ENCODE measurements around the gene ATF6.

ATF6 gene

DNA sequence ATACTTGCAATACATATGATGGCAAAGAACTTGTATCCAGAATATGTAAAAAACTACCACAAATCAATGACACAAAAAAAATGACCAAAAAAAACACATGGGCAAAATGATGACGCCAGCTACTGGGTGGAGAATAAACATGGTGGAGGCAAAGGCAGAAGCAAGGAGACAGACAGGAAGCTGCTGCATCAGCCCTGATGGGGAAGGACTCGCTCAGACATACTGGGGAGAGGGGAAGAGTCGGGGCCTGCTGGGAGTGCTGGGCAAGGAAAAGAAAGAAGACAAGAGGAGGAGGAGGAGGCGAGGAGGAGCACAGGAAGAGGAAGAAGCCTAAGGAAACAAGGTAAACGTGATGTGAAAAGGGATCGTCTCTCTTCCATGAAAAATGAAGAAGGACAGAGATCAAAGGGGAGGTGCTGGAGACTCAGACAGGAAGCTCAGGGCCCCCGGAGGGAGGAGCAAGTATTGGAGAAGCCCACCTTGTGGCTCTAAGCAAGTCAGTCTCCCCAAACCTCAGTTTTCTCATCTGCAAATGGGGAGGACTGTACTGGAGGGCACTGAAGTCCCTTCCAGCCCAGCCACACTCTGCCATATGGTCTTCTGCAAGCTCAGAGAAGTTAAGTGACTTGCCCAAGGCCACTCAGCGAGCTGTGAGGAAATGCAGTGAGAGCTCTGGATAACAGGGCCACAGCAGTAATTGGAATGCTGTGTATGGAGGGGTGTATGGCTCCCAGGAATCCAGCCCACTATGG, 233.4 kb downstream of the ATF6 start:
- no peak for DNase-seq (ENCODE audit: low read depth in 2 of 2)

DNA sequence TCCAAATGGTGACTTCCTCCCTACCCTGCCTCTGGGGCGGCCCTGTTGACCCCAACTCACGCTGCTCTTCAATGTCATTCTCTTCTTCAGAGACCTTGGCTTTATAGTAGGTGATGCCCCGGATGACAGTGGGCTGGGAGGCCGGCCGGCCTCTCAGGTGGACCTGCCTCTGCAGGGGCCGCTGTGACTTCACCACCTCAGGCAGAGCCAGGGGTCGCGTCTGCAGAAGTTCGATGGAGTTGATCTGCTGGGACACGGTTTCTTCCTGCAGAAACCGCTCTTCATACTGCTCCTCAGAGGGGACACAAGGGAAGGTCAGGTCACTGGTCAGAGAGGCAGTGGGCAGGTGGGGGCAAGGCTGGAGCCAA, 233.9 kb downstream of the ATF6 start:
- DNase-seq (ENCODE audit: low read depth in 2 of 2), result no peak

DNA sequence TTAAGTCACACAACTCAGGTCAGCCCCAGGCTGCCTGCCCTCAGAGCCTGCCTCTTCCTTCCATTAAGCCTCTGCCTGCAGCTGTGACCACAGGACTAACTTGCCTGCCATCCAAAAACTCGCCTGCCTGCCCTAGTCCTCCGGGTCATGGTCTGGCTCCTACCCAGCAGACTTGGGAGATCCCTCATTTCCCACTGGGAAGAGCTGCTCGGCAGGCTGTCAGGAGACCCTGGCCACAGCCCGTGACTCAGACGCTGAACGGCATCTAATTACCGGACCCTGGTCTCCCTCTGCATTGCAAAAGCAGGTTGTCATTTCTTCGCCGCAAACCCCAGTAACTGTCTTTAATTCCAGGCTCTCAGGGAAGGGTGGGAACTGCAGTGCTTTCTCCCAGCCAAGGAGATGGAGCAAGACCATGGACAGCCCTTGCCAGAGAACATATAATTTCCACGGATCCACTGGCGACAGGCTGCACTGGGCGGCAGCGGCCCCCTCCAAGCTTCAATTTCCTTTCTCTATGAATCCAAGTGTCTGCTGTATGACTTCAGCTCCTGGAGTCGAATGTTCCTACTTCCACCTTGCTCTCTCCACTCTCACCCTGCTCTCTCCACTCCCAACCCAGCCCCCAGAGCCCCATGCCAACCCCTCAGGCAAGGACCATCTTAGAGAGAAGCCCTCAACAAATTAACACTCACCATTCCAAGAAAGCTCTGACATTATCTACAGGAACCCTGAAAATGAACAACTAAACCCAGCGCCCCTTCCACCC, 237.1 kb downstream of the ATF6 start:
- DNase-seq (ENCODE audit: low read depth in 2 of 2), result no peak

DNA sequence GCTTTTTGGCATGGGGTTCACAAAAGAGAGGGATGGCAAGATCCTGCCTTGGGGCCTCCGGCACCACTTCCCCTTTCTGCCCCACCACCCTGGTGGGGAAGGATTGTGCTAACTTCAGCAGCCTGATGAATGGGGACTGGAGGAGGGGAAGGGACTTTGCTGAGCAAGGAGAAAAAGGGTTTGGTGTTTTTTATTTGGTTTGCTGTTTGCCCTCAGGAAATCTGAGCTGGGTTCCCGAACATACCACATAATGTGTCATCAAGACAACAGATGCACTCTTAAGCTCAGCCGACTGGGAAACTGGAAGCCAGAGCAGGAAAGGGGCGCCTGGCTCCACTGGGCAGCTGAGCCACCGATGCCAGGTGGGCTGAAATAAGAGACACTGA, 237.7 kb downstream of the ATF6 start:
- DNase-seq (ENCODE audit: low read depth in 2 of 2), result no peak

DNA sequence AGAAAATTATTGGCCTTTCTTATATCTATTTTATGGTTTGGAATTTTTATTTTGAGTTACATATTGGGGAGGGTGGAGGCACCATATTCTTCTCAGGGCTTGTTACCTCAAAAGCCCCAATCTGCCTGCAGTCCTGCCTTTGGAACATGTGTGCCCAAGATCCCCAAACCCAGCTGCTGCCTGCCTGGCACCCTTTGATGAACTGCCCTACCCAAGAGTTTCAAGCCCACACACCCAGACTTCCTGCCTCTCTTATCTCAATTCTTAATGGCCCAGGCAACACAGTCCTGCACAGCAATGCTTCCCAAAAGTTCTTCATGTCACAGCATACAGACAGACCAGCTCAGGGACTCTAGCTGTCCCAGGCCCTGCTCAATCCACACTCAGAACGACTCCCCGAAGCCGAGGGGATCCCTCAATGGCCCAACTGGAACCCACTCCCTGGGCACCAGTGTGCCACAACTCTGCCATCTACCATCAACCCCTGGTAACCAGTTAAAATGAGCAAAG, 238.4 kb downstream of the ATF6 start:
- DNase-seq (ENCODE audit: low read depth in 2 of 2), result no peak

DNA sequence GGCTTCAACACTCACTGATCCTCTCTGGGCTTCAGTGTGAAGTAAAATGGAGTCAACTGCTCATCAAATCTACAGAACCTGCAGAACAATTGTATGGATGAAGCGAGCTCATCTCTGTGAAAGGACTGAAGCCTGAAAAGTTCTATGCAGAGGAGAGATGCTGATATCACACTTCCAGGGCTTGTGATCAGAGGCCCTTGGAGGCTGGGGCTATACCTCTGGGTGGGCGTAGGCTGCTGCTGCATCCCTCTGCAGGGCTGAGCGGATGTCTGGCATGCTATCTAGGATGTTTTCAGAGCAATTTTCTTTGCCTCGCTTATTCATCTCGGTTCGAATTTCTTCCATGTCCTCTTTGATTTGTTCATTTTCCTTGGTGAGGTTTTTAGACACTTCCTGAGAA, 240.0 kb downstream of the ATF6 start:
- DNase-seq (ENCODE audit: low read depth in 2 of 2), result no peak

DNA sequence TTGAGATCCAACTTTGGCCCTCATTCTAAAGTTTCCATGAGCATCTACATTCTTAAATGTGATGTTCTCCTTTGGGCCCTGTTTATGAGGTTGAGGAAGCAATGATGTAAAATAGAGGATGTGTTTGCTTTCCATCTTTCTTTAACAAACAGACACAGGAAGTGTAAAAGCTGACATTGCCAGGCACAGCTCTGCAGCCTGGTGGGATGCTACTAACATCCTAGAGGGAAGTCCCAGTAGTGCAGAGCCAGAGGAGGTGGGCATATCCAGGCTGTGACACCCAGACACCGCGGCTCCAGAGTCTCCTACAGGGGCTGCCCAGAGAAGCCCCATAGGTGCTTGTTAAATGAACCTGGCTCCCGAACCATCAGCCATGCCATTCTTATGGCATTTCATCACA, 241.3 kb downstream of the ATF6 start:
- no peak for DNase-seq (ENCODE audit: low read depth in 2 of 2)

DNA sequence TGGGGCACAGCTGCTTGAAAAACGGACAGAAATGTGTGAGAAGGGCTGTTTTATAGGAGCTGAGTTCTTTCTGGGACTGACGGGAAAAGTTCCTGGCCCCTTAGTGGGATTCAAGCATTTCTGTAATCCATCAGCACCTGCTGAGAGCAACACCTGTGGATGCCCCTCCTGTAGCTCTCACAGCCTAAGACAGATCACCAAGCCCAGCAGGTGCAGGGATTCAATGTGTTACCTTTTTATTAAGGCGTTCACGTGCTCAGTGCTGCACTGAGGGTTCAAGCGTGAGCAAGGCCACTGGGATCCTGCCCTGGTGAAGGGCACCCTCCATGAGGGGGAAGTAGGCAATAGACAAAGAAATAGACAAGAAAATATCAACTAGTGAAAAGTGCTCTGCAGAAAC, 242.7 kb downstream of the ATF6 start:
- no peak for DNase-seq (ENCODE audit: low read depth in 2 of 2)

DNA sequence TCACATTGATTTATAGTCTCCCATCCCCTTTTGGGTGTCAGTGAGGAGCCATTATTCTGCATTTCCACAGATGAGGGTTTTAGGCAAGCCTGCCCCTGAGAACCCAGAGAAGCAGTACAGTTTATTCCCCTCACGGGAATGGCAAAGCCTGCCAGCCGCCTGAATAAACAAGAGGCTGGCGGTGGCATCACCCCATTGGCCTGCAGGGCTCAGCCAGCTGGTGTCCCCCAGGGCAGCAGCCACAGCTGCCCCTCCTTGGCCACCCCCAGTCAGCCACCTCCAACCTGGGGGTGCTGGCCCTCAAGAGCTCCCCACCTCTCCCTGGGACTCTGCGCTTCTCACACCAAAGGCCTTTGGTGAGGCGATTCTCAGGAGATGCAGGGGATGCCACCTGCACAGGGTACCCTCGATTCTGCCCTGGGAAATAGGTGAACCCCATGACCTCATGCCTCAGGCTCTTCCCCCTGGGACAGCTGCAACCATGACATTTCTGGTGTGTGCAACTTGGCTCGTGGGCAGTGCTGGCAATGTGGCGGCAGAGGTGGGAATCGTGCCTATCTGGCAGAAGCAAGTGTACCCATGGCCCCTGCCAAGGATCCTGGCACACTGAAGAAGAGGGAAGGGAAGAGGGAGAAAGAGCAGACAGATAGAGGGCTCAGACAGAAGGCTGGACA, 243.5 kb downstream of the ATF6 start:
- DNase-seq (ENCODE audit: low read depth in 2 of 2), result no peak

DNA sequence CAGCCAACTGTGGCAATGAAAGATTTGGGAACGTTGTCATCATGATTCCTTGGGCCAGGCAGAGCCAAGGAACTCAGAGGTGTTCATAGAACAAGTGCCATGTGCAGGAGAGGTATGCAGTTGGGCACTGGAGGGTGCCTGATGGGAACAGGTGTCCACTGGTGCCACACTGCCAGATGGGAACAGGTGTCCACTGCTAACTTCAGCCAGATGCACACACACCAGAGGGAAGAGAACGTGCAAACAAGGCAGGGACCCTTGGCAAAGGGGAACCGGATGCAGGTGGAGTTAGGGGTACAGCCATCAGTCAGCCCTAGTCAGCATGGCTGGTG, 244.0 kb downstream of the ATF6 start:
- DNase-seq (ENCODE audit: low read depth in 2 of 2), result no peak

DNA sequence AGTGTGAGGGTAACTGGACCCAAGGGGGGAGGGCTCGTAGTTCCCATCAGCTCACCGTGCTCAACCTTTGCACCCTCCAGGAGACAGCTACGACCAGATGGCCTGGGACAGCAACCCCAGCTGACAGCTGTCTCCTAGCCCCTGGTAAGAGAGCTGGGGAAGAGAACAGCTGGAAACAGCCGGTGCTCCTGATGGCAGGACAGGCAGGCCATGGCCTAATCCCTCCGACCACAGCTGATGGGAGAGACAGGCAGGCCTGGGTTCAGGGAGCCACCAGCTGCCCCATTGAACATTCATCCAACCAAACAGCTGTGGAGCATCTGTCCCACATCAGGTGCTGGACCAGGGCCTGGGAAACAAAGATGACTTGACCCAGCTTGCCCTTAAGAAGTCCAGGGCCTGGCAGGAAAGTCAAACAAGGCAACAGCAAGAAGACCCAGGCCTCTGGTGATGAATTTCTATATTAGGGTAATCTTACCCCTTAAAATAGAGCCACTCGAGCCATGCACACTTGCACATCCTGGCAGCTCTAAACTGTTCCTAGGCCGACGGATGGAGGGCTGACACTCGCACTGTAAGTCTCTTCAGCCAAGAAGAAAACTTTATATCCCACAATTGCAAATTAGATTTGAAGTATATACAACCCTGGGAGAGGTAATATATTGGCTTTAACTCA, 245.4 kb downstream of the ATF6 start:
- DNase-seq (ENCODE audit: low read depth in 2 of 2), result no peak

DNA sequence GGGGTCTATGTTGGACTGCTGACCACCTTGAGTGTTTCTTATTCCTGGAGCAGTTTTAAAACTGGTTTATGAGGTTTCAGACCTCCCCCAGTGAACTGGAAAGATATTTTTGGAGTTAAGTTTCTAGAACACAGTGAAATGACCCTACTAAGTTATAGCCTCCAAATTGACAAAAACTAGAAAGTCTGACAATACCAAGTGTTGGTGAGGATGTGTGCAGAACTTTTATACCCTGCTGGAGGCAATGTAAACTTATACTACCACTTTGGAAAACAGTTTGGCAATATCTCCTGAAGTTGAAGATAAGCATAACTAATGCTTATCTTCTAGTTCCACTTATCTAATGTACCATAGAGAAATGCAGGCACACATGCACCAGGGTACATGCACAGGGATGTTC, 247.2 kb downstream of the ATF6 start:
- DNase-seq (ENCODE audit: low read depth in 2 of 2), result no peak
